ENCODE results near the gene LYSET.

LYSET gene

GRCh38 chr14:93206793-93207467 is 21.8 kb downstream of the LYSET start, which contains the start of the genes GON7 and UBR7:
TSS of gene GON7 (minus strand) at chr14:93207065. CDS start at chr14:93207037, 28 bp downstream.
TSS of gene UBR7 (plus strand) at chr14:93207256. CDS start at chr14:93207292, 36 bp downstream.
- peaks cover 3 to 57% (median 21%) of the 10 kb centered on the region in 11 experiments for H3K36me3 ChIP-seq
- H3K9ac ChIP-seq: peak within 1 kb of the TSS; percentile 81 to 94 (median 85)
- peaks cover 34 to 56% (median 47%) of the 10 kb centered on the region in 10 experiments for H3K4me1 ChIP-seq
- no peak for TF ChIP-seq Cebpa-rat (IDR thresholded peaks at IDR 0.05)
- H3K9me3 ChIP-seq (replicated peaks in 1 of 11): no peaks in the 10 kb centered on the region
- no peaks in the 10 kb centered on the region for H3K27me3 ChIP-seq
- peak within 1 kb of the TSS; percentile 54 to 94 (median 85) for H3K27ac ChIP-seq
- H4K20me1 ChIP-seq: peaks cover 0 to 51% (median 17%) of the 10 kb centered on the region in 11 experiments; a peak in 14 of 22 replicates
- peak within 1 kb of the TSS; percentile 80 to 95 (median 90) for H3K4me2 ChIP-seq
- H3K4me3 ChIP-seq: peak within 1 kb of the TSS; percentile 76 to 95 (median 86)

- Histone ChIP-seq H3K9me3 (replicated peaks in 1 of 11) (no peaks in the 10 kb centered on the region), H3K36me3 (peaks cover 10 to 57% (median 29%) of the 10 kb centered on the region in 11 experiments), H3K9ac (peak overlapping the region; percentile 81 to 94 (median 85)), H3K27me3 (no peaks in the 10 kb centered on the region), H3K4me2 (peak overlapping the region; percentile 80 to 95 (median 89)), H4K20me1 (peaks cover 0 to 51% (median 17%) of the 10 kb centered on the region in 11 experiments; a peak in 14 of 22 replicates), H3K4me1 (peaks cover 34 to 56% (median 47%) of the 10 kb centered on the region in 10 experiments), H3K27ac (peak overlapping the region; percentile 54 to 94 (median 85); a peak in 21 of 22 replicates), H3K4me3 (peak overlapping the region; percentile 76 to 95 (median 86))
- no peak for TF ChIP-seq Cebpa-rat (IDR thresholded peaks at IDR 0.05)
These were observed 22.6 kb downstream of the LYSET start for GRCh38 chr14:93207468-93208308.

- H3K9me3 ChIP-seq (replicated peaks in 1 of 11): no peaks in the 10 kb centered on the region
- H3K27me3 ChIP-seq: no peaks in the 10 kb centered on the region
- H3K9ac ChIP-seq: no peak overlapping the region
- peaks cover 0 to 20% (median 8%) of the 10 kb centered on the region in 11 experiments; a peak in 5 of 22 replicates for H4K20me1 ChIP-seq
- TF ChIP-seq Cebpa-rat (IDR thresholded peaks at IDR 0.05): no peak
- no peak overlapping the region for H3K27ac ChIP-seq
- peaks cover 57 to 77% (median 70%) of the 10 kb centered on the region in 11 experiments for H3K36me3 ChIP-seq
- H3K4me2 ChIP-seq: no peak overlapping the region
- H3K4me1 ChIP-seq: peaks cover 12 to 33% (median 20%) of the 10 kb centered on the region in 10 experiments
- no peak overlapping the region for H3K4me3 ChIP-seq
These were observed 27.3 kb downstream of the LYSET start for GRCh38 chr14:93212432-93212831.

GRCh38 chr14:93214598-93214997 is 29.5 kb downstream of the LYSET start:
- H3K27ac ChIP-seq: no peak overlapping the region
- H3K4me1 ChIP-seq: peaks cover 2 to 15% (median 10%) of the 10 kb centered on the region in 10 experiments
- no peak overlapping the region for H3K4me3 ChIP-seq
- peaks cover 0 to 2% (median 0%) of the 10 kb centered on the region in 11 experiments; a peak in 1 of 22 replicates for H4K20me1 ChIP-seq
- H3K36me3 ChIP-seq: peaks cover 59 to 98% (median 85%) of the 10 kb centered on the region in 11 experiments
- no peaks in the 10 kb centered on the region for H3K9me3 ChIP-seq (replicated peaks in 1 of 11)
- no peak overlapping the region for H3K9ac ChIP-seq
- TF ChIP-seq Cebpa-rat (IDR thresholded peaks at IDR 0.05): no peak
- H3K4me2 ChIP-seq: no peak overlapping the region
- no peaks in the 10 kb centered on the region for H3K27me3 ChIP-seq

GRCh38 chr14:93219103-93219726 is 34.1 kb downstream of the LYSET start:
- H3K9me3 ChIP-seq (replicated peaks in 1 of 11): no peaks in the 10 kb centered on the region
- peaks cover 76 to 90% (median 78%) of the 10 kb centered on the region in 11 experiments for H3K36me3 ChIP-seq
- no peak overlapping the region for H3K4me3 ChIP-seq
- peak overlapping the region in 6 of 11 experiments; percentile 54 to 92 (median 76); a peak in 12 of 22 replicates for H3K27ac ChIP-seq
- H3K27me3 ChIP-seq: no peaks in the 10 kb centered on the region
- TF ChIP-seq Cebpa-rat (IDR thresholded peaks at IDR 0.05): no peak
- H4K20me1 ChIP-seq: peaks cover 0 to 4% (median 0%) of the 10 kb centered on the region in 11 experiments; a peak in 3 of 22 replicates
- H3K9ac ChIP-seq: peak overlapping the region in 4 of 11 experiments; percentile 44 to 73 (median 50); a peak in 5 of 22 replicates
- peak overlapping the region in 8 of 11 experiments; percentile 59 to 76 (median 68); a peak in 16 of 22 replicates for H3K4me2 ChIP-seq
- peaks cover 0 to 34% (median 25%) of the 10 kb centered on the region in 10 experiments; a peak in 17 of 20 replicates for H3K4me1 ChIP-seq

- H3K36me3 ChIP-seq: peaks cover 75 to 90% (median 78%) of the 10 kb centered on the region in 11 experiments
- peak overlapping the region in 9 of 11 experiments; percentile 48 to 76 (median 68); a peak in 18 of 22 replicates for H3K4me2 ChIP-seq
- peaks cover 0 to 34% (median 25%) of the 10 kb centered on the region in 10 experiments; a peak in 17 of 20 replicates for H3K4me1 ChIP-seq
- H3K4me3 ChIP-seq: 0 out of 20 replicates have a peak overlapping the region, but pooled peaks of 1 of the 10 experiments have one; percentile 10
- peak overlapping the region in 5 of 11 experiments; percentile 49 to 73 (median 52); a peak in 7 of 22 replicates for H3K9ac ChIP-seq
- no peaks in the 10 kb centered on the region for H3K27me3 ChIP-seq
- H3K27ac ChIP-seq: peak overlapping the region in 8 of 11 experiments; percentile 38 to 92 (median 72); a peak in 16 of 22 replicates
- peaks cover 0 to 4% (median 0%) of the 10 kb centered on the region in 11 experiments; a peak in 3 of 22 replicates for H4K20me1 ChIP-seq
- H3K9me3 ChIP-seq (replicated peaks in 1 of 11): no peaks in the 10 kb centered on the region
- peak in 7 of 11 experiments; percentile 12 to 92 (median 63); a peak in 6 of 22 replicates for TF ChIP-seq Cebpa-rat (IDR thresholded peaks at IDR 0.05)
These were observed 35.4 kb downstream of the LYSET start for GRCh38 chr14:93220509-93220908.

- peak overlapping the region in 2 of 11 experiments; percentile 13 to 15; a peak in 1 of 22 replicates for H3K27ac ChIP-seq
These were observed 38.4 kb downstream of the LYSET start for GRCh38 chr14:93223565-93223964.

GRCh38 chr14:93228550-93228949 is 43.4 kb downstream of the LYSET start:
- H3K27ac ChIP-seq: no peak overlapping the region

More at GRCh38 chr14:93223565-93223964, 38.4 kb downstream of the LYSET start:
- no peak for TF ChIP-seq Cebpa-rat (IDR thresholded peaks at IDR 0.05)
- Histone ChIP-seq H3K4me3 (no peak overlapping the region), H3K4me2 (no peak overlapping the region), H3K9ac (no peak overlapping the region), H3K9me3 (replicated peaks in 1 of 11) (no peaks in the 10 kb centered on the region), H3K4me1 (peaks cover 0 to 33% (median 25%) of the 10 kb centered on the region in 10 experiments; a peak in 17 of 20 replicates), H4K20me1 (peaks cover 0 to 4% (median 0%) of the 10 kb centered on the region in 11 experiments; a peak in 3 of 22 replicates), H3K36me3 (peaks cover 74 to 90% (median 81%) of the 10 kb centered on the region in 11 experiments), H3K27me3 (no peaks in the 10 kb centered on the region)

More at GRCh38 chr14:93228550-93228949, 43.4 kb downstream of the LYSET start:
- H3K4me3 ChIP-seq: no peak overlapping the region
- no peak for TF ChIP-seq Cebpa-rat (IDR thresholded peaks at IDR 0.05)
- H3K4me1 ChIP-seq: no peaks in the 10 kb centered on the region
- no peaks in the 10 kb centered on the region for H3K27me3 ChIP-seq
- H3K4me2 ChIP-seq: no peak overlapping the region
- no peak overlapping the region for H3K9ac ChIP-seq
- no peaks in the 10 kb centered on the region; a peak in 1 of 22 replicates for H4K20me1 ChIP-seq
- peaks cover 53 to 68% (median 60%) of the 10 kb centered on the region in 11 experiments for H3K36me3 ChIP-seq
- H3K9me3 ChIP-seq (replicated peaks in 1 of 11): peaks cover 0 to 5% (median 0%) of the 10 kb centered on the region in 11 experiments; a peak in 1 of 22 replicates
